ENCODE measurements around the gene COL6A6. TPM values are rescaled to one million over a fixed set of nuclear protein-coding genes. Genes with fewer than 3 reads are reported as not detected.

The COL6A6 gene
- total RNA-seq, 2 experiments from 2014 or later = not detected

- H3K27ac ChIP-seq (ENCODE audit: low read depth in 1 of 2, low read length in 2 of 2) = no peak overlapping the region
- H3K4me1 ChIP-seq (ENCODE audit: insufficient read depth, low read length) = peaks cover 9% of the 10 kb centered on the region
- no peak for ATAC-seq (ENCODE audit: poor library complexity)
- H3K27me3 ChIP-seq (ENCODE audit: control insufficient read depth in 1 of 2, insufficient read depth in 2 of 2, low read length in 2 of 2) = peaks cover 4% of the 10 kb centered on the region in 2 experiments
- no peaks in the 10 kb centered on the region for H3K36me3 ChIP-seq (ENCODE audit: insufficient read depth, low read length)
- no peak overlapping the region for H3K4me3 Mint-ChIP-seq
- intact Hi-C loops (cut with DNase I, micrococcal nuclease) = no loop called here
- ChIA-PET POLR2A (no interaction called here), CTCF (interaction anchor here (2.9 kb wide), 1 partner anchor 10 kb away, joined by 7 read pairs; no protein-coding TSS in a partner anchor)
- H3K27ac Mint-ChIP-seq = no peak overlapping the region
- no peak overlapping the region for H3K4me3 ChIP-seq (ENCODE audit: low read length)
- H3K9me3 Mint-ChIP-seq = no peaks in the 10 kb centered on the region
- DNase-seq = no peak
- no peak for TF ChIP-seq CTCF (IDR thresholded peaks at IDR 0.05)
- no peaks in the 10 kb centered on the region for H3K36me3 Mint-ChIP-seq (ENCODE audit: low read depth)
- H3K4me1 Mint-ChIP-seq (ENCODE audit: low read depth) = peaks cover 18% of the 10 kb centered on the region
- peaks cover 16% of the 10 kb centered on the region for H3K27me3 Mint-ChIP-seq
- H3K9me3 ChIP-seq (ENCODE audit: control insufficient read depth in 1 of 2, insufficient read depth in 1 of 2, low read length in 2 of 2) = no peaks in the 10 kb centered on the region
These were observed 10.4 kb downstream of the COL6A6 start for GRCh38 chr3:130527426-130527825.

- Mint-ChIP-seq H3K9me3 (no peaks in the 10 kb centered on the region), H3K4me1 (ENCODE audit: low read depth) (peaks cover 18% of the 10 kb centered on the region), H3K4me3 (no peak overlapping the region), H3K36me3 (ENCODE audit: low read depth) (no peaks in the 10 kb centered on the region), H3K27me3 (peaks cover 9% of the 10 kb centered on the region), H3K27ac (no peak overlapping the region)
- no peaks in the 10 kb centered on the region for H3K9me3 ChIP-seq (ENCODE audit: control insufficient read depth in 1 of 2, insufficient read depth in 1 of 2, low read length in 2 of 2)
- no peaks in the 10 kb centered on the region for H3K36me3 ChIP-seq (ENCODE audit: insufficient read depth, low read length)
- no peak for TF ChIP-seq CTCF (IDR thresholded peaks at IDR 0.05)
- ATAC-seq (ENCODE audit: poor library complexity) (no peak), DNase-seq (no peak)
- H3K27me3 ChIP-seq (ENCODE audit: control insufficient read depth in 1 of 2, insufficient read depth in 2 of 2, low read length in 2 of 2) = peaks cover 2 to 4% of the 10 kb centered on the region in 2 experiments
- peaks cover 9% of the 10 kb centered on the region for H3K4me1 ChIP-seq (ENCODE audit: insufficient read depth, low read length)
- no peak overlapping the region for H3K4me3 ChIP-seq (ENCODE audit: low read length)
- intact Hi-C loops (cut with DNase I, micrococcal nuclease) = no loop called here
- CTCF ChIA-PET = interaction anchor here (2.9 kb wide), 1 partner anchor 9 kb away, joined by 7 read pairs; no protein-coding TSS in a partner anchor
- no peak overlapping the region for H3K27ac ChIP-seq (ENCODE audit: low read depth in 1 of 2, low read length in 2 of 2)
- POLR2A ChIA-PET = no interaction called here
These were observed 11.1 kb downstream of the COL6A6 start for GRCh38 chr3:130528120-130528519.

- Mint-ChIP-seq H3K27ac (peak overlapping the region; percentile 39), H3K36me3 (ENCODE audit: low read depth) (no peaks in the 10 kb centered on the region), H3K27me3 (peaks cover 5% of the 10 kb centered on the region), H3K9me3 (no peaks in the 10 kb centered on the region), H3K4me3 (no peak overlapping the region), H3K4me1 (ENCODE audit: low read depth) (peaks cover 18% of the 10 kb centered on the region)
- DNase-seq = no peak
- Histone ChIP-seq H3K27me3 (ENCODE audit: control insufficient read depth in 1 of 2, insufficient read depth in 2 of 2, low read length in 2 of 2) (peaks cover 0 to 4% of the 10 kb centered on the region in 2 experiments), H3K4me1 (ENCODE audit: insufficient read depth, low read length) (peaks cover 9% of the 10 kb centered on the region), H3K9me3 (ENCODE audit: control insufficient read depth in 1 of 2, insufficient read depth in 1 of 2, low read length in 2 of 2) (no peaks in the 10 kb centered on the region), H3K27ac (ENCODE audit: low read depth in 1 of 2, low read length in 2 of 2) (no peak overlapping the region), H3K4me3 (ENCODE audit: low read length) (no peak overlapping the region), H3K36me3 (ENCODE audit: insufficient read depth, low read length) (no peaks in the 10 kb centered on the region)
- POLR2A ChIA-PET = interaction anchor here (0.9 kb wide), 1 partner anchor 364 kb away, joined by 3 read pairs; the partner anchor contains the start of gene ATP2C1
- CTCF ChIA-PET = no interaction called here
- ATAC-seq (ENCODE audit: poor library complexity) = no peak
- intact Hi-C loops (cut with DNase I, micrococcal nuclease) = no loop called here
- TF ChIP-seq CTCF (IDR thresholded peaks at IDR 0.05) = no peak
These were observed 12.7 kb downstream of the COL6A6 start for GRCh38 chr3:130529486-130530215.
